Hematopoietic multipotent progenitor cell treated with erythropoietin and hydrocortisone succinate and interleukin-3 and kit ligand, for 17 days (in vitro differentiated cells): ENCODE measurements around the gene SHFL.

Experiments
- DNase-seq: peaks from one replicate; pipeline ENCODE4 v3.0.0-alpha.2; 2015; ENCODE audit warnings: low spot score

Gene SHFL

GRCh38 chr19:10109528-10109927 is 23.4 kb downstream of the SHFL start:
- DNase-seq = no peak

- DNase-seq = no peak
These were observed 24.2 kb downstream of the SHFL start for GRCh38 chr19:10110076-10110971.

GRCh38 chr19:10110972-10111317 is 24.8 kb downstream of the SHFL start:
- DNase-seq = no peak

DNA sequence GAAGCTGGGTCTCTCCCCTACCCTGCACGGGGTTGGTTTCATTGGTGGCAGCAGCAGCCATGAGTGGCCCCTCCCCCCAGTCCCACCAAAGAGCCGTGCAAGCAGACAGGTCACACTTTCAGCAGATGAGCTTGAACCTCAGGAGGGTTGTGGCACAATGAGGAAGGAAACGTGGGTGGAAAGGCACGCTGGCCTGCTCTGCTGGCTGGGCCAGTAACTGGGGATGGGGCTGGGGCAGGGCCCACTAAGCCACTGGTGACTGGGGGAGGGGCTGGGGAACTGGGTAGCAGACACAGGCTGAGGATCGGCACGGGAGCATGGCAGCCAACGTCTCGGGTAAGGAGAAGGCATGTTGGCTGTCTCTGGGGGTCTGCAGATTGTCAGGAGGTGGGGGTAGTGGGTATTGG is 25.3 kb downstream of the SHFL start, which contains the start of gene P2RY11:
TSS of gene P2RY11 (plus strand) at position 289 of the 407 bp plus-strand sequence. CDS start at position 318, 29 bp downstream.
- DNase-seq = no peak

- DNase-seq = no peak
These were observed 26.1 kb downstream of the SHFL start for GRCh38 chr19:10112037-10112761.

GRCh38 chr19:10112895-10113591 is 26.9 kb downstream of the SHFL start:
- peak; percentile 13 for DNase-seq

DNA sequence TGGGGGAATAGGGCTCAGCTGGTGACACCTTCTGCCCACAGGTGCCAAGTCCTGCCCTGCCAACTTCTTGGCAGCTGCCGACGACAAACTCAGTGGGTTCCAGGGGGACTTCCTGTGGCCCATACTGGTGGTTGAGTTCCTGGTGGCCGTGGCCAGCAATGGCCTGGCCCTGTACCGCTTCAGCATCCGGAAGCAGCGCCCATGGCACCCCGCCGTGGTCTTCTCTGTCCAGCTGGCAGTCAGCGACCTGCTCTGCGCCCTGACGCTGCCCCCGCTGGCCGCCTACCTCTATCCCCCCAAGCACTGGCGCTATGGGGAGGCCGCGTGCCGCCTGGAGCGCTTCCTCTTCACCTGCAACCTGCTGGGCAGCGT is 27.5 kb downstream of the SHFL start:
- DNase-seq = no peak

GRCh38 chr19:10113964-10114650 is 28.0 kb downstream of the SHFL start:
- no peak for DNase-seq

DNA sequence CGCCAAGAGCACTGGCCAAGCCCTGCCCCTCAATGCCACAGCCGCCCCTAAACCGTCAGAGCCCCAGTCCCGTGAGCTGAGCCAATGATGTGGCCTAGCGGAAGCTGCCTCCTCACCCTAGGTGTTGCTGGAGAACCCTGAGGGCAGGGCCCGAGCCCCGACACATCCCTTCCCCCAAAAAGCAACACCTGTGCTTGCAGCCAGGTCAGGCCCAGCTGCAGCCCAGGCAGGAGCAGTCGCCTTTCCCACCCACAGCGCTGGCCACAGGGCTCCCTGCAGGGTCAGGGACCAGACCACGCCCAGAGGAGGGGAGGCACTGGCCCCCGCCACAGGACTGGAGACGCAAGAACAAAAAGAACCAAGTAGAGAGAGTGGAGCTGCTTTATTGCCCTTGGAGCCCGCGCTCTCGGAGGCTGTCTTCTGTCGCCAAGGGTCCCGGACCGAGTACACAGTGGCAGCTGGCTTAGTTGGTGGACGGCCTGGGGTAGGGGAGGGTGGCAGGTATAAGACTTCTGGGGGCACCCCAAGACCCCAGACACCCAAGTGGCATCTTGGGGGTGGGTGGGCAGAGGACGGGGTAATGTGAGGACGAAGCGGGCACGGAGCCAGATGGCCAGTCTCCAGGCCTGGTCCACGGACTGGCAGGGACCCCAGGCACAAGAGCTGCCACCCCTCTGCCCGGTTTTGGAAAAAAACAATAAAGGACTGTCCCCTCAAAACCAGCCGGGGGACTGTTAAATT is 28.7 kb downstream of the SHFL start:
- DNase-seq = no peak

DNA sequence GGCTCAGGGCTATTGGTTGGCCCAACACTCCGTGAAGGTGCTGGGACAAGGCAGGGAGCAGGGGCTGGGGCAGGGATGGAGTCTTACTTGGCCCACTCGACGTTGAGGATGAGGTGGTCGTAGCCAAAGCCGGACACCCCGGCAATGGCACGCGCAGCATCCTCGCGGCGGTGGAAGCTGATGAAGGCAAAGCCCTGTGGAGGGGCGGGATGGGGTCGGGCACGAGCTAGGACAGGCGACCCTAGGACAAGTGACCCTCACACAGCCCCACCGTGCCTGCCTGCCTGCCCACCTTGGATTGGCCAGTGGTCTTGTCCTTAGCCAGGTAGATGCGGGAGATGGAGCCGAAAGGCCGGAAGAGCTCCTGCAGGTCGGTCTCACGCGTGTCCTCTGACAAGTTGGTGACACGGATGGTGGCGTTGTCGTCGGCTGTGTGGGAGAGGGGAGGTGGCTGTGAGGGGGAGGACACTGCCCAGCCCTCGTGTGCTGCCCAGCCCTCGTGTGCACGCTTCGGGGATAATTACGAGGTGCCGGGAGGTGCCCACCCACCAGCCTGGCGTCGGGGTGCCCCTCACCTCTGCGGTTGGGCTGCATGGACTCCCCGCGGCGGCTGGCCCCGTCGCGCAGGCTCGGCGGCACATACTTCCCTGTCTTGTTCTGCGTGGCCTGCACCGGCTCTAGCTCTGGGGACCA is 29.4 kb downstream of the SHFL start:
- no peak for DNase-seq

DNA sequence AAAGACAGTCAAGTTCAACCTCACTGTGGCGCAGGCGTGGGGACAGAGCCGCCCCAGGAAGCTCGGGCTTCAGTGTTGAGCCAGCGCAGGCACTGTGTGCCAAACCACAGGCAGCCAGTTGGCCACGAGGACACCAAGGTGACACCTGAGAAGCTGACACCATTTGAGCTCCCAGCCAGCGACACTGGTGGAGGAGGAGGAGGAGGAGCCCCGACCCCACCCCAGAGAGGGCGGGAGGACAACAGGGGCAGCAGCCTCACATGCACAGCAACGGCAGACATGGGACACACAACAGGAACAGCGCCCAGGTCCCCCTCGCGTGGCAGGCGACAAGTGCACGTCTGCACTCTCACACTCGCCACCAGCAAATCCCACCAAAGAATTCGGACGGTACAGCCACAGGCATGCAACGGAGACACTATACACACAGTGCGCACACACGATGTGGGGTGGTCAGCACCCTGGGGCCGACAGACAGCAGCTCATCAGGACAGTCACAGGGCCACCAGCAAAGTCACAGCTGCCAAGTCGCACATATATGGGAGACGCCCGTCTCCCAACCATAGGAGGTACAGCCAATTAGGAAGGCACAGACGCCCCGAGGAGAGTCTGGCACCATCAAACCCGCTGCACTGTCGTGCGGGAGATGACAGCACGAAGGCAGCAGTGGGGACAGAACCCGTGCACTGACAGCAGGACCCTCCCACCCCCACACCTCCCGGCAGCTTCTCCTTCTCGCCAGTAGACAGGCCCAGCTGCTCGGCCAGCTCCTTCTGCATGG is 30.2 kb downstream of the SHFL start:
- DNase-seq = no peak

DNA sequence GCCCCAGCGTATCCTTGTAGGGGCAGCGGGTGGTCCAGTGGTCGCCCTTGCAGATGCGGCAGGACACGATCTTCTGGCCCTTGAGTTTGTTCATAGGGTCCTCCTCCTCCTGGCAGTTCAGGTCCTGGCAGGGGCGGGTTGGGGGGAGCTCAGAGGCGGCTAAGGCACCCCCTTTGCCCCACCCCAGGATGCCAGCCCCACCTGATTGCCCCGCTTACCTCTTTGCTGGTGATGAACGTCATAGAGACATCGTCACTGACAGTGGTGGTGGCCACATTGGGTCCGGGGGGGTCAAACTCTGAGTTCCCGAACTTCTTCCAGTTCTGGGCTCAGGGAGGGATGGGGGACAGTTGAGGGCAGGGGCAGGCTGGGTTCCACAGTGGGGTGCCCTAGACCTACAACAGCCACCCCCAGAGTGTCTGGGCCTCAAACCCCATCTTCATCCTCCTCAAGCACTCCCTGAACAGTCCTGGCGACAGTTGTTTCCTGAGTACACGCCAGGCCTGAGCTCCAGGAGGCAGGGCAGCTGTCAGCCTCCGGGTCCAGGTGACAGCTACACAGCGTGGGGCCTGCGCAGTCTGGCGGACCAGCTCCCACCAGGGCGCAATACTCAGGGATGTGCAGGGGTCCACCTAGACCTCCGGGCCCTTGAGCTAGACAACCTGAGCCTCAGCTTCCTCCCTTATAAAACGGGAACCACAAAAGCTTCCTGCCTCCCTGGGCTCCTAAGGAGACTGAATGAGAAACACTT is 30.9 kb downstream of the SHFL start:
- no peak for DNase-seq

- no peak for DNase-seq
These were observed 32.8 kb downstream of the SHFL start for GRCh38 chr19:10118960-10119359.

GRCh38 chr19:10120538-10121189 is 34.5 kb downstream of the SHFL start:
- no peak for DNase-seq

DNA sequence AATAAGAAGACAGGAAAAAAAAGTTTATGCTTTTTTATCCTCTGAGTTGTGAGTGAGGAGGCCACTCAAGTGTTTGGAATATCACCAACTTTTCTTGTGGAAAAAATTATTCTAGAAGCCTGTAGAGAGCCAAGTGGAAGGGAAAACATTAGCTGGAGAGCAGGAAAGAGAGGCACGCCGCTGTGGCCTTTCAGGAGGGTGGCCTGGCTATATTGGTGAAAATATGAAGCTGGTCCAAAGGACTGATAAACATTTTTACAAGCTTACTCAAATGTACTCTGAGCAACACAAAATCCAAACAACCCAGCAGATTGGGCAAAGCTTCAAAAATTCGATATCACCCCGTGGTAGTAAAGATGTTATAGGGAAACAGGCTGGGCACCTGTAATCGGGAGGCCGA is 35.9 kb downstream of the SHFL start:
- DNase-seq = no peak

DNA sequence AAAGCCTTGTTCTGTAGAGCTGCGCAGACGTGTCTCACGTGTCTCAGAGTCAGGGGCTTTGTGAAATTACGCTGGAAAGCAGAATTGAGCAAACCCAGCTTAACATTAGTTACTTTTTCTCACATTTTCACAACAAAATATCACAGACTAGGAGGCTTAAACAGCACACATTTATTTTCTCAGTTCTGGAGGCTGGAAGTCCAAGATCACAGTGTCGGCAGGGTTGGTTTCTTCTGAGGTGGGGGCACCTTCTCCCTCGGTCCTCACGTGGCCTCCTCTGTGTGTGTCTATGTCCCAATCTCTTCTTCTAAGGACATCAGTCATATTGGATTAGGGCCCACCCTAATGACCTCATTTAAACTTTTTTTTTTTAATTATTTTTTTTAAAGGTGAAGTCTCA is 38.3 kb downstream of the SHFL start:
- DNase-seq = no peak

- no peak for DNase-seq
These were observed 40.1 kb downstream of the SHFL start for GRCh38 chr19:10126213-10126639.

- DNase-seq = no peak
These were observed 46.8 kb downstream of the SHFL start for GRCh38 chr19:10132905-10133304.

- no peak for DNase-seq
These were observed 47.5 kb downstream of the SHFL start for GRCh38 chr19:10133596-10133995.
